ENCODE results near the gene PZP.

GRCh38 chr12:9107542-9107873 lies 100.7 kb downstream of the PZP start:
- TF ChIP-seq CTCF (IDR thresholded peaks at IDR 0.05; ENCODE audit: insufficient read depth, low read length, poor library complexity, severe bottlenecking) (no peak), EZH2phosphoT487 (conservative IDR thresholded peaks at IDR 0.05; ENCODE audit: low read length) (no peak)
